Lower lobe of right lung (tissue), 2 donors: ENCODE measurements around the gene VIP. TPM values are rescaled to one million over a fixed set of nuclear protein-coding genes. Genes with fewer than 3 reads are reported as not detected.

Experiments used
- ATAC-seq, 2 donors: fragments of 200-7000 bp; cut with Tn5 transposase; one replicate each; pipeline ENCODE4 v1.9.1; 2020 to 2022; ENCODE audit warnings: mild to moderate bottlenecking in 2 of 2, moderate library complexity in 2 of 2
- DNase-seq: peaks from one replicate; pipeline ENCODE4 v3.0.0-alpha.2; 2020
- H3K27ac ChIP-seq: fragments of 200-600 bp; one replicate; pipeline ENCODE4 v1.8.0; 2022
- H3K27me3 ChIP-seq: fragments of 200-600 bp; one replicate; pipeline ENCODE4 v1.8.0; 2022; ENCODE audit warnings: low read depth
- H3K36me3 ChIP-seq: fragments of 200-600 bp; one replicate; pipeline ENCODE4 v1.8.0; 2022; ENCODE audit warnings: mild to moderate bottlenecking
- H3K4me1 ChIP-seq: fragments of 200-600 bp; one replicate; pipeline ENCODE4 v1.8.0; 2022
- H3K4me3 ChIP-seq: fragments of 200-600 bp; one replicate; pipeline ENCODE4 v1.8.0; 2022; ENCODE audit warnings: mild to moderate bottlenecking
- H3K9me3 ChIP-seq: fragments of 200-600 bp; one replicate; pipeline ENCODE4 v1.8.0; 2022
- CTCF ChIP-seq: fragments of 200-600 bp; IDR thresholded peaks from one replicate; pipeline ENCODE4 v1.8.0; 2022; ENCODE audit warnings: antibody characterized with exemption, mild to moderate bottlenecking
- intact Hi-C: fragments of 100-400 bp; cut with DNase I; formaldehyde crosslinking; loops from one replicate; pipeline ENCODE4 v1.11.0; 2022
- total RNA-seq: library from RNA; stranded (reverse); fragmentation: NEBNext Ultra II Directional; extraction: Animal tissue kit (Norgen Biotek cat#: 25700); gene quantifications from one replicate; pipeline ENCODE4 v1.2.1, GENCODE V29; 2021
- donor health status: DM: no; HTN: yes; CAD: no; lungs with severe emphysema.

The VIP gene
- total RNA-seq, 1 donor from 2014 or later: 1.5 TPM

- no peaks in the 10 kb centered on the region for H3K4me1 ChIP-seq
- ATAC-seq (no peak), DNase-seq (no peak)
- H3K27me3 ChIP-seq: no peaks in the 10 kb centered on the region
- H3K9me3 ChIP-seq: no peaks in the 10 kb centered on the region
- TF ChIP-seq CTCF: no peak
- H3K4me3 ChIP-seq: no peak overlapping the region
- no peak overlapping the region for H3K27ac ChIP-seq
- intact Hi-C loops: no loop called here
- no peaks in the 10 kb centered on the region for H3K36me3 ChIP-seq
Measured at GRCh38 chr6:152783217-152783878, 32.8 kb downstream of the VIP start.

- H3K27ac ChIP-seq: no peak overlapping the region
- no peak overlapping the region for H3K4me3 ChIP-seq
- intact Hi-C loops: no loop called here
- H3K27me3 ChIP-seq: no peaks in the 10 kb centered on the region
- no peak for DNase-seq
- H3K4me1 ChIP-seq: no peaks in the 10 kb centered on the region
- no peaks in the 10 kb centered on the region for H3K36me3 ChIP-seq
- no peak for ATAC-seq
- no peak for TF ChIP-seq CTCF
- H3K9me3 ChIP-seq: no peaks in the 10 kb centered on the region
Measured at GRCh38 chr6:152794696-152795095, 44.1 kb downstream of the VIP start.

GRCh38 chr6:152804150-152804549 is 53.6 kb downstream of the VIP start:
- Histone ChIP-seq H3K27ac (no peak overlapping the region), H3K4me3 (no peak overlapping the region), H3K36me3 (no peaks in the 10 kb centered on the region), H3K4me1 (no peaks in the 10 kb centered on the region), H3K27me3 (no peaks in the 10 kb centered on the region), H3K9me3 (no peaks in the 10 kb centered on the region)
- intact Hi-C loops: no loop called here
- DNase-seq: no peak
- ATAC-seq: no peak
- TF ChIP-seq CTCF: no peak

Other genes with a start within 250 kb of the VIP start
- gene SYNE1, start 113.4 kb upstream of the VIP start, total RNA-seq: 166 TPM
- 18.0 TPM for gene MYCT1, start 52.9 kb upstream of the VIP start, total RNA-seq
- gene FBXO5, start 232.2 kb downstream of the VIP start, total RNA-seq: 5.1 TPM